Measurements from ENCODE around the gene UNC5B.
"Not testable (repeated sequence)": the region's sequence is repeated elsewhere in the genome, so short reads cannot be mapped to it uniquely, and the experiment has no call there.

The UNC5B gene

GRCh38 chr10:71296086-71296485, 83.7 kb downstream of the UNC5B start:
- Histone ChIP-seq H3K4ac (ENCODE audit: low read depth, low read length) (no peak overlapping the region), H3K36me3 (ENCODE audit: control insufficient read depth in 1 of 2, insufficient read depth in 2 of 2, low read length in 2 of 2) (peaks cover 86 to 93% of the 10 kb centered on the region in 2 experiments), H2BK120ac (ENCODE audit: insufficient read depth, low read length, poor library complexity) (no peak overlapping the region)

GRCh38 chr10:71296811-71297210, 84.4 kb downstream of the UNC5B start:
- not testable (repeated sequence) for H3K27ac ChIP-seq (ENCODE audit: low read depth, low read length); H2AFZ ChIP-seq (ENCODE audit: insufficient read depth, low read length, poor library complexity); H3K18ac ChIP-seq (ENCODE audit: low read length); H3K79me1 ChIP-seq (ENCODE audit: low read length); H3K14ac ChIP-seq (ENCODE audit: low read length); H3K4ac ChIP-seq (ENCODE audit: low read depth, low read length); H2BK12ac ChIP-seq (ENCODE audit: low read length); H3K23ac ChIP-seq (ENCODE audit: low read length); H3K4me2 ChIP-seq (ENCODE audit: low read length); H4K8ac ChIP-seq (ENCODE audit: low read depth, low read length); H3K9me3 ChIP-seq (ENCODE audit: insufficient read depth, low read depth, low read length); H4K91ac ChIP-seq (ENCODE audit: low read depth, low read length); H2BK120ac ChIP-seq (ENCODE audit: insufficient read depth, low read length, poor library complexity); H3K4me1 ChIP-seq (ENCODE audit: control insufficient read depth in 1 of 2, insufficient read depth in 2 of 2, low read length in 2 of 2); H3K9ac ChIP-seq (ENCODE audit: low read length); H2BK5ac ChIP-seq (ENCODE audit: low read depth, low read length, poor library complexity); H3K27me3 ChIP-seq (ENCODE audit: insufficient read depth, low read length); H2AK5ac ChIP-seq (ENCODE audit: low read length); H4K12ac ChIP-seq (ENCODE audit: low read depth, low read length); H3K79me2 ChIP-seq (ENCODE audit: control insufficient read depth, insufficient read depth, low read length, poor library complexity); DNase-seq
- peak overlapping the region; percentile 26 for H3K4me3 ChIP-seq (ENCODE audit: low read depth, low read length)
- H3K36me3 ChIP-seq (ENCODE audit: control insufficient read depth in 1 of 2, insufficient read depth in 2 of 2, low read length in 2 of 2): peaks cover 86 to 93% of the 10 kb centered on the region in 2 experiments
- no CpG with 5 or more reads among the region's 13 CpGs for WGBS (ENCODE audit: extremely low coverage, insufficient coverage, insufficient read length)

More at GRCh38 chr10:71296086-71296485, 83.7 kb downstream of the UNC5B start:
- H2AFZ ChIP-seq (ENCODE audit: insufficient read depth, low read length, poor library complexity): no peak overlapping the region
- H3K14ac ChIP-seq (ENCODE audit: low read length): no peak overlapping the region
- H2AK5ac ChIP-seq (ENCODE audit: low read length): no peak overlapping the region
- no peak overlapping the region for H2BK12ac ChIP-seq (ENCODE audit: low read length)
- H3K9ac ChIP-seq (ENCODE audit: low read length): no peak overlapping the region
- no peak overlapping the region for H3K18ac ChIP-seq (ENCODE audit: low read length)
- H3K27ac ChIP-seq (ENCODE audit: low read depth, low read length): no peak overlapping the region
- H3K79me1 ChIP-seq (ENCODE audit: low read length): no peaks in the 10 kb centered on the region
- H3K4me1 ChIP-seq (ENCODE audit: control insufficient read depth in 1 of 2, insufficient read depth in 2 of 2, low read length in 2 of 2): no peaks in the 10 kb centered on the region
- H4K91ac ChIP-seq (ENCODE audit: low read depth, low read length): no peak overlapping the region
- peaks cover 2% of the 10 kb centered on the region for H3K9me3 ChIP-seq (ENCODE audit: insufficient read depth, low read depth, low read length)
- H2BK5ac ChIP-seq (ENCODE audit: low read depth, low read length, poor library complexity): no peak overlapping the region
- H3K27me3 ChIP-seq (ENCODE audit: insufficient read depth, low read length): no peaks in the 10 kb centered on the region
- no peak overlapping the region for H3K4me2 ChIP-seq (ENCODE audit: low read length)
- DNase-seq: no peak
- H3K4me3 ChIP-seq (ENCODE audit: low read depth, low read length): no peak overlapping the region
- H3K23ac ChIP-seq (ENCODE audit: low read length): no peak overlapping the region
- H4K12ac ChIP-seq (ENCODE audit: low read depth, low read length): no peak overlapping the region
- H3K79me2 ChIP-seq (ENCODE audit: control insufficient read depth, insufficient read depth, low read length, poor library complexity): no peaks in the 10 kb centered on the region
- H4K8ac ChIP-seq (ENCODE audit: low read depth, low read length): no peak overlapping the region
- WGBS (ENCODE audit: extremely low coverage, insufficient coverage, insufficient read length): no CpG with 5 or more reads among the region's 5 CpGs

GRCh38 chr10:71297343-71297742, 85.0 kb downstream of the UNC5B start:
- Histone ChIP-seq H4K8ac (ENCODE audit: low read depth, low read length) (no peak overlapping the region), H3K9me3 (ENCODE audit: insufficient read depth, low read depth, low read length) (peaks cover 2% of the 10 kb centered on the region), H3K14ac (ENCODE audit: low read length) (no peak overlapping the region), H4K91ac (ENCODE audit: low read depth, low read length) (no peak overlapping the region), H3K4me2 (ENCODE audit: low read length) (no peak overlapping the region), H3K27ac (ENCODE audit: low read depth, low read length) (no peak overlapping the region), H3K23ac (ENCODE audit: low read length) (no peak overlapping the region), H3K79me1 (ENCODE audit: low read length) (no peaks in the 10 kb centered on the region), H2AK5ac (ENCODE audit: low read length) (no peak overlapping the region), H3K79me2 (ENCODE audit: control insufficient read depth, insufficient read depth, low read length, poor library complexity) (no peaks in the 10 kb centered on the region), H2BK120ac (ENCODE audit: insufficient read depth, low read length, poor library complexity) (no peak overlapping the region), H3K4me1 (ENCODE audit: control insufficient read depth in 1 of 2, insufficient read depth in 2 of 2, low read length in 2 of 2) (no peaks in the 10 kb centered on the region), H3K4me3 (ENCODE audit: low read depth, low read length) (no peak overlapping the region), H3K18ac (ENCODE audit: low read length) (no peak overlapping the region), H3K4ac (ENCODE audit: low read depth, low read length) (no peak overlapping the region), H2BK12ac (ENCODE audit: low read length) (no peak overlapping the region), H3K36me3 (ENCODE audit: control insufficient read depth in 1 of 2, insufficient read depth in 2 of 2, low read length in 2 of 2) (peaks cover 86 to 93% of the 10 kb centered on the region in 2 experiments), H4K12ac (ENCODE audit: low read depth, low read length) (no peak overlapping the region), H3K27me3 (ENCODE audit: insufficient read depth, low read length) (no peaks in the 10 kb centered on the region), H2BK5ac (ENCODE audit: low read depth, low read length, poor library complexity) (no peak overlapping the region), H2AFZ (ENCODE audit: insufficient read depth, low read length, poor library complexity) (no peak overlapping the region), H3K9ac (ENCODE audit: low read length) (no peak overlapping the region)
- no CpG with 5 or more reads among the region's 3 CpGs for WGBS (ENCODE audit: extremely low coverage, insufficient coverage, insufficient read length)
- DNase-seq: no peak

GRCh38 chr10:71299071-71299785, 86.9 kb downstream of the UNC5B start:
- Histone ChIP-seq H3K79me1 (ENCODE audit: low read length) (no peaks in the 10 kb centered on the region), H3K27me3 (ENCODE audit: insufficient read depth, low read length) (no peaks in the 10 kb centered on the region), H4K12ac (ENCODE audit: low read depth, low read length) (no peak overlapping the region), H2AK5ac (ENCODE audit: low read length) (no peak overlapping the region), H3K18ac (ENCODE audit: low read length) (no peak overlapping the region), H3K36me3 (ENCODE audit: control insufficient read depth in 1 of 2, insufficient read depth in 2 of 2, low read length in 2 of 2) (peaks cover 78 to 91% of the 10 kb centered on the region in 2 experiments), H3K9ac (ENCODE audit: low read length) (no peak overlapping the region), H3K9me3 (ENCODE audit: insufficient read depth, low read depth, low read length) (peaks cover 2% of the 10 kb centered on the region), H4K91ac (ENCODE audit: low read depth, low read length) (no peak overlapping the region), H2BK120ac (ENCODE audit: insufficient read depth, low read length, poor library complexity) (no peak overlapping the region), H2BK5ac (ENCODE audit: low read depth, low read length, poor library complexity) (no peak overlapping the region), H3K4me1 (ENCODE audit: control insufficient read depth in 1 of 2, insufficient read depth in 2 of 2, low read length in 2 of 2) (no peaks in the 10 kb centered on the region), H3K4ac (ENCODE audit: low read depth, low read length) (no peak overlapping the region), H3K27ac (ENCODE audit: low read depth, low read length) (no peak overlapping the region), H3K79me2 (ENCODE audit: control insufficient read depth, insufficient read depth, low read length, poor library complexity) (no peaks in the 10 kb centered on the region), H3K4me3 (ENCODE audit: low read depth, low read length) (no peak overlapping the region), H2AFZ (ENCODE audit: insufficient read depth, low read length, poor library complexity) (no peak overlapping the region), H3K14ac (ENCODE audit: low read length) (no peak overlapping the region), H3K4me2 (ENCODE audit: low read length) (no peak overlapping the region), H2BK12ac (ENCODE audit: low read length) (no peak overlapping the region), H3K23ac (ENCODE audit: low read length) (no peak overlapping the region), H4K8ac (ENCODE audit: low read depth, low read length) (no peak overlapping the region)
- WGBS (ENCODE audit: extremely low coverage, insufficient coverage, insufficient read length): no CpG with 5 or more reads among the region's 14 CpGs
- no peak for DNase-seq
